K562 (cell line): ENCODE measurements around the gene GRK1.

ENCODE experiments used
- ARID2 ChIP-seq: fragments of 450-650 bp; IDR thresholded peaks from 2 replicates; pipeline ENCODE4 v1.6.1; 2017; ENCODE audit warnings: antibody characterized with exemption, mild to moderate bottlenecking
- CBX2 ChIP-seq: fragments of 200-600 bp; sonication (generic); IDR thresholded peaks from one replicate; pipeline ENCODE4 v1.6.1; 2012; ENCODE audit warnings: mild to moderate bottlenecking, low read length, inconsistent platforms; ENCODE audit not compliant: insufficient read depth, poor library complexity, severe bottlenecking
- EZH2 ChIP-seq: IDR thresholded peaks from 2 replicates; pipeline ENCODE4 v1.6.1; 2012; ENCODE audit warnings: low read depth, mild to moderate bottlenecking, inconsistent platforms, low read length, borderline replicate concordance
- FOXP1 ChIP-seq: sonication (generic); formaldehyde crosslinking; IDR thresholded peaks from 2 replicates; pipeline ENCODE4 v1.8.0; 2022; ENCODE audit warnings: mild to moderate bottlenecking, missing genetic modification reagents
- HCFC1 ChIP-seq: IDR thresholded peaks from 2 replicates; pipeline ENCODE4 v1.6.1; 2012; ENCODE audit warnings: low read depth, low read length, improper control_type of control experiment
- MAZ ChIP-seq, 2 experiments: fragments of 450-650 bp in 1 of 2; sonication (generic) in 1 of 2; formaldehyde crosslinking; IDR thresholded peaks in 1 of 2; conservative IDR thresholded peaks in 1 of 2; 2 replicates each; pipeline versions ENCODE4 v1.4.0 to v1.5.0; 2020; ENCODE audit warnings: mild to moderate bottlenecking in 1 of 2, missing genetic modification reagents in 1 of 2
- YY1 ChIP-seq, 3 experiments: IDR thresholded peaks; 2 replicates each; pipeline ENCODE4 v1.6.1; 2011; ENCODE audit warnings: low read length in 2 of 3, mild to moderate bottlenecking in 2 of 3, moderate library complexity in 2 of 3, borderline replicate concordance in 1 of 3, control low read depth in 1 of 3, low read depth in 1 of 3; ENCODE audit not compliant: insufficient read depth in 3 of 3, insufficient replicate concordance in 2 of 3, control insufficient read depth in 1 of 3, insufficient read length in 1 of 3; ENCODE audit errors: extremely low read depth in 1 of 3
- ZNF311 ChIP-seq: fragments of 250-450 bp; sonication (Bioruptor Pico); IDR thresholded peaks from 2 replicates; pipeline ENCODE4 v1.4.0; 2020; ENCODE audit warnings: mild to moderate bottlenecking, moderate library complexity
- ZNF354B ChIP-seq: fragments of 250-450 bp; sonication (Bioruptor Pico); IDR thresholded peaks from 2 replicates; pipeline ENCODE4 v1.4.0; 2020
- ZNF655 ChIP-seq: fragments of 250-450 bp; sonication (Bioruptor Pico); IDR thresholded peaks from 2 replicates; pipeline ENCODE4 v1.5.0; 2021
- TF ChIP-seq, protein P1 (sequence below): sonication (generic); formaldehyde crosslinking; IDR thresholded peaks from 2 replicates; pipeline ENCODE4 v1.9.0; 2022; ENCODE audit warnings: mild to moderate bottlenecking, missing genetic modification reagents
- TF ChIP-seq, protein P2 (sequence below), 3 experiments: IDR thresholded peaks in 2 of 3; conservative IDR thresholded peaks in 1 of 3; 2 replicates each; pipeline ENCODE4 v1.5.1; 2011 to 2012; ENCODE audit warnings: low read length in 3 of 3, mild to moderate bottlenecking in 3 of 3, control low read depth in 2 of 3, improper control_type of control experiment in 1 of 3, inconsistent platforms in 1 of 3, low read depth in 1 of 3, mixed read lengths in 1 of 3, moderate library complexity in 1 of 3; ENCODE audit not compliant: insufficient read depth in 2 of 3
- TF ChIP-seq, protein P3 (sequence below), 2 experiments: fragments of 450-650 bp in 1 of 2; sonication (generic) in 1 of 2; formaldehyde crosslinking in 1 of 2; IDR thresholded peaks in 1 of 2; conservative IDR thresholded peaks in 1 of 2; 2 replicates each; pipeline versions ENCODE4 v1.6.1 to v1.8.1; 2016 to 2023; ENCODE audit warnings: mild to moderate bottlenecking in 2 of 2, moderate library complexity in 2 of 2, inconsistent platforms in 1 of 2, missing genetic modification reagents in 1 of 2
- TF ChIP-seq, protein P4 (sequence below): sonication (generic); formaldehyde crosslinking; IDR thresholded peaks from 2 replicates; pipeline ENCODE4 v1.8.0; 2022; ENCODE audit warnings: mild to moderate bottlenecking, low read depth, missing genetic modification reagents

- no peak for TF ChIP-seq FOXP1 (CRISPR knock-in tag)
- TF ChIP-seq, protein P1, sequence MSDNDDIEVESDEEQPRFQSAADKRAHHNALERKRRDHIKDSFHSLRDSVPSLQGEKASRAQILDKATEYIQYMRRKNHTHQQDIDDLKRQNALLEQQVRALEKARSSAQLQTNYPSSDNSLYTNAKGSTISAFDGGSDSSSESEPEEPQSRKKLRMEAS: no peak
- no peak for TF ChIP-seq HCFC1
- TF ChIP-seq ZNF354B (CRISPR knock-in tag): no peak
- TF ChIP-seq, protein P2, sequence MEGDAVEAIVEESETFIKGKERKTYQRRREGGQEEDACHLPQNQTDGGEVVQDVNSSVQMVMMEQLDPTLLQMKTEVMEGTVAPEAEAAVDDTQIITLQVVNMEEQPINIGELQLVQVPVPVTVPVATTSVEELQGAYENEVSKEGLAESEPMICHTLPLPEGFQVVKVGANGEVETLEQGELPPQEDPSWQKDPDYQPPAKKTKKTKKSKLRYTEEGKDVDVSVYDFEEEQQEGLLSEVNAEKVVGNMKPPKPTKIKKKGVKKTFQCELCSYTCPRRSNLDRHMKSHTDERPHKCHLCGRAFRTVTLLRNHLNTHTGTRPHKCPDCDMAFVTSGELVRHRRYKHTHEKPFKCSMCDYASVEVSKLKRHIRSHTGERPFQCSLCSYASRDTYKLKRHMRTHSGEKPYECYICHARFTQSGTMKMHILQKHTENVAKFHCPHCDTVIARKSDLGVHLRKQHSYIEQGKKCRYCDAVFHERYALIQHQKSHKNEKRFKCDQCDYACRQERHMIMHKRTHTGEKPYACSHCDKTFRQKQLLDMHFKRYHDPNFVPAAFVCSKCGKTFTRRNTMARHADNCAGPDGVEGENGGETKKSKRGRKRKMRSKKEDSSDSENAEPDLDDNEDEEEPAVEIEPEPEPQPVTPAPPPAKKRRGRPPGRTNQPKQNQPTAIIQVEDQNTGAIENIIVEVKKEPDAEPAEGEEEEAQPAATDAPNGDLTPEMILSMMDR (IDR thresholded peaks at IDR 0.05 in 2 of 3, conservative IDR thresholded peaks at IDR 0.05 in 1 of 3; ENCODE audit: insufficient read depth in 2 of 3, low read depth in 1 of 3, low read length in 3 of 3): no peak
- no peak for TF ChIP-seq CBX2
- no peak for TF ChIP-seq MAZ (CRISPR knock-in tag; conservative IDR thresholded peaks at IDR 0.05 in 1 of 2, IDR thresholded peaks at IDR 0.05 in 1 of 2)
- TF ChIP-seq ZNF311: no peak
- TF ChIP-seq YY1 (IDR thresholded peaks at IDR 0.05; ENCODE audit: borderline replicate concordance in 1 of 3, control insufficient read depth in 1 of 3, extremely low read depth in 1 of 3, insufficient read depth in 3 of 3, insufficient read length in 1 of 3, insufficient replicate concordance in 2 of 3, low read depth in 1 of 3, low read length in 2 of 3): no peak
- TF ChIP-seq, protein P3, sequence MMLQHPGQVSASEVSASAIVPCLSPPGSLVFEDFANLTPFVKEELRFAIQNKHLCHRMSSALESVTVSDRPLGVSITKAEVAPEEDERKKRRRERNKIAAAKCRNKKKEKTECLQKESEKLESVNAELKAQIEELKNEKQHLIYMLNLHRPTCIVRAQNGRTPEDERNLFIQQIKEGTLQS (IDR thresholded peaks at IDR 0.05): no peak
- TF ChIP-seq, protein P3 (CRISPR knock-in tag; conservative IDR thresholded peaks at IDR 0.05): no peak
- TF ChIP-seq ZNF655 (CRISPR knock-in tag): no peak
- no peak for TF ChIP-seq ARID2
- TF ChIP-seq EZH2: no peak
- TF ChIP-seq, protein P4, sequence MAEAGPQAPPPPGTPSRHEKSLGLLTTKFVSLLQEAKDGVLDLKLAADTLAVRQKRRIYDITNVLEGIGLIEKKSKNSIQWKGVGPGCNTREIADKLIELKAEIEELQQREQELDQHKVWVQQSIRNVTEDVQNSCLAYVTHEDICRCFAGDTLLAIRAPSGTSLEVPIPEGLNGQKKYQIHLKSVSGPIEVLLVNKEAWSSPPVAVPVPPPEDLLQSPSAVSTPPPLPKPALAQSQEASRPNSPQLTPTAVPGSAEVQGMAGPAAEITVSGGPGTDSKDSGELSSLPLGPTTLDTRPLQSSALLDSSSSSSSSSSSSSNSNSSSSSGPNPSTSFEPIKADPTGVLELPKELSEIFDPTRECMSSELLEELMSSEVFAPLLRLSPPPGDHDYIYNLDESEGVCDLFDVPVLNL (CRISPR knock-in tag): no peak
Observed at GRCh38 chr13:113627136-113627535, 39.9 kb upstream of the GRK1 start.
